Activated CD4-positive, alpha-beta T cell treated with anti-CD3 and anti-CD28 coated beads for 48 hours (primary cell): Measurements from ENCODE around the gene SEMA3G.

Experiments
- DNase-seq: peaks from one replicate; pipeline ENCODE4 v3.0.0-alpha.2; 2020

The SEMA3G gene

DNA sequence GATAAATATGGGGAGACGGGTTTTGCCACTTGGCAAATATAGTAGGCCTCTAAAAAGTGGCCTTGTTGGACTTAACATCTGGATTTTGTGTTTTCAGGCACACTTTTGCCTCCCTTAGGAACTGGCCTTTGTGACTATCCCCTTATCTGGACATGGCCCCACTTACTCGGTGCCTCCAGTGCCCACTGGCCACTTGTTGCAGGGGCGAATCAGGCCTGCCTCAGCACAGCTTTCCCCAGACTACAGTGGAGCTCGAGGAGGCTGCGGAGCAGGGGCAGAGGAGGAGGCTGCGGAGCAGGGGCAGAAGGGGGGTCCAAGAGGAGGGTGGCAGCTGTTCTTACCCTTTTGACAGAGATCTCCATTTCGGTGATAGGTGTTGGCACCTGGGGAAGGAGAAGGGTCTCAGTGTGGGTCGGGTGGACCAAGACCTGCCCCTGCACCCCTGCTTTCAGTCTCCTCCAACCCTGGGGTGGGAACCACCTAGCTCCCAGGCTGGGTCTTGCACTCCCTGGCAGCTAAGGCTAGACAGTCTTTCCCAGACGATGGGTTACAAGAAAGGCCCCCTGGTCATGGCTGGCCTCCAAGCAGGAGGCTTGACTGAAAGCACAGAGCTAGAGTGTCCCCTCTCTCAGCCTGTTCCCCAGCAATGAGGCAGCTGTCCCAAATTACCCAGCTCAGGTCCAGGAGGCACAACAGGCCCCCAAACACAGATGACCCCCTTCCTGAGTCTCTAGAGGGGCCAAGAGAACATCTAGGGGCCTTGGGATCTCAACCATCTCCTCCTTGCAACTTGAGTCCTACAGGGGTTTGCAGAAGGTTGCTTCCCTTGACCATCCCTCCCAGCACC is 6.1 kb downstream of the SEMA3G start:
- DNase-seq: no peak

DNA sequence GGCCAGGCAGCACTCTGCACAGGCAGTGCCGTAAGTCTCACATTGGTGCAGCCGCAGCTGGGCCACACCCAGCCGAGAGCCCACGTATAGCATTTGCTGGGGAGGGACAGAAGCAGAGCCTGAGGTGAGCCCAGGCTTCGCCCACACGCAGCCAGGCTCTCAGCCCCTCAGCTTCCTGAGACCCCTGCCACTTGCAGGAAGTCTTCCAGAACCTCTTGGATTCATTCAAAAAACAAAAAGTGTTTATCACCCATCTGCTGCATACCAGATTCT is 6.9 kb downstream of the SEMA3G start:
- DNase-seq: no peak

DNA sequence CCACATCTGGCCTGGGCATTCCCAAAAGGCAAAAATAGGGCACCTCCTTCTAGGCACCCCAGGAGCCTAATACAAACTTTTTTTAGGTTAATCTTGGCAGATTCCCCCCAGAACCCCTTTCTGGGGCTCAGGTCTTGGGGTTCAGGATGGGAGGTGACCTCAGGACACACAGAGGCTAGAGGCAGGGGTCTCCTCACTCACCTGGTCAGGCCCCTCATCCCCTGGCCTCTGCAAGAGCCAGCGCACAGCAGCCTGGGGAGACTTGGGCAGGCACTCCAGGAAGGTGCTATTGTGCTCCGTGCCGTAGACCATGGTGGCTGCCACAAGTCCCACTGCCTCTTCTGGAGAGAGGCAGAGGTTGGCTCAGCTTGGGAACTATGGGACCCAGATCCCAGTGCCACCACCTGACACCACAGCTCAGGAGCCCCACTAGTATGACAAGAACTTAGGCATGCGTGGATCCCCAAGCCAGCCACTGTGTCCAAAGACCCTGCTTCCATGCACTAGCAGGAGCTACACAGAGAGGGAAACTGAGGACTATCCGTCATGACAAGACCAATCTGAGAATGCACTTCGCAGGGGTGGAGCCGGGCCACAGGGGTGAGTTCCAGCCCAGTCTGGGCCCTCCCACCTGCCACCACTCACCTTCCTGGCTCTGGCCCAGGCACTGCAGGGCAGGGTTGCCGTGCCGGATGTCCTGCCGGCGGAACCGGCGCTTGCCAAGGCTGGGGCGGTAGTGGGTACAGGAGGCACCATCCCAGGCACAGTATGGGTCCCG is 7.4 kb downstream of the SEMA3G start:
- no peak for DNase-seq

DNA sequence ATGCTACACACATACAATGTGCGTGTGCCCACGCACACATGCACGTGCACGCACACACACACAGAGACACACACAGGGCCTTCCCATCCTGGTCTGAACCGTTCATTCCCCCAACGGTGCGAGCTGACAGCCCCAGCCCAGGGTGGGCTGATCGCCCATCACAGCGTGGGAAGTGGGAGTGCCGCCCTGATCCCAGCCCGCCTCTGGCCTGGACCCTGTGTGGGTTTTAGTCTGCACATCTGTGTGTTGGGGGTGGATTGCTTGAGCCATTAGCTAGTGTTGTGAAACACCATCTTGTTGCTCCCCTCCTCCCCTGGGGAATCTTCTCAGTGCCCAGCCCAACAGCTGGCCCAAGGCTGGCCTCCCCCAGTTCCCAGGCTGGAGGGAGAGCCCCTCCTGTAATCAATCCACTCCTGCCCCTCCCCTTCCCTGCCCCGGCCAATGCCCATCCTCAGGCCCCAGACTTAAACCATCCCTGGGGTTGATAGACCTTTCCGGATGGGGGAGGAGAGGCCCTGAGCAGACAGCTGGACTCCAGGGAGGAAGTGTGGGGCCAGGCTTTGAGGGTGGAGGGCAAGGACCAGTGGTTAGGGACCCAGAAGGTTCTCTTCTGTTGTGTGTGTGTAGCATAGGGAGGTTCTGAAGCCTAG is 8.3 kb downstream of the SEMA3G start:
- DNase-seq: no peak

DNA sequence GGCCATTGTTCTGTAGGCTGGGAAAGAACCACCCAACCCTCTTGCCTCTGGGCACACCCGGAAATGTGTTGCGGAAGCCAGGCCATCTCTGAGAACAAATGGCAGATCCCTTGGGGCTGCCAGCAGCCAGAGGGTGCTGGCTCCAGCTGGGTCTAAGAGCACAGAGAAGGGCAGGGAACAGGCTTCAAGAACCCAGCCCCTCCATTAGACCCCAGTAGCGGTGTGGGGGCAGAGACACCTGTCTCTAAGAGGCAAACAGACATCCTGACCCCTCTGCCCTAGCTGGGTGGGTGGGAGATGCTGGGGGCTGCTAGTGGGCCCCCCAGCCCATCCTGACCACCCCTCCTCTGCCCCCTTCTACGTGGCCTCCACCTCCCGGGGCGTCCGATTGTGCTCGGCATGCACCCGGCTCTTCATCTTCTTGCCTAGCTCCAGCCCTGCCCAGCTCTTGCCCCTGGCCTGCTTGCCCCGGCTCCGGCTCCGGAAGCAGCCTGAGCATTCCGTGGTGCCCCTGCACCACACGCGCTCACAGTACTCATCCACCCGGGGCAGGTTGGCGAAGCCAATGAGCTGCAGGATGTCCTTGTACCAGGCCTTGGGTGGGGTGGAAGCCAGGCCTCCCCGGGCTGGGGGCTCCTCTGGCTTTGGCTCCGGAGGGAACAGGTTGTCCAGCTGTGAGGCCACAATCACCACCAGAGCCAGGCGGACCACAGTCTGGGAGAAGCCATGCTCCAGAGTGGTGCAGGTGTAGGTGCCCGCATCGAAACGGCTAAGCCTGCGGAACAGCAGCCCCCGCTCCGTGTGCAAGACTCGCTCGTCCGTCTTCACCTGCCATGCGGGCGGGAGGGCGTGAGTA is 9.4 kb downstream of the SEMA3G start:
- no peak for DNase-seq

DNA sequence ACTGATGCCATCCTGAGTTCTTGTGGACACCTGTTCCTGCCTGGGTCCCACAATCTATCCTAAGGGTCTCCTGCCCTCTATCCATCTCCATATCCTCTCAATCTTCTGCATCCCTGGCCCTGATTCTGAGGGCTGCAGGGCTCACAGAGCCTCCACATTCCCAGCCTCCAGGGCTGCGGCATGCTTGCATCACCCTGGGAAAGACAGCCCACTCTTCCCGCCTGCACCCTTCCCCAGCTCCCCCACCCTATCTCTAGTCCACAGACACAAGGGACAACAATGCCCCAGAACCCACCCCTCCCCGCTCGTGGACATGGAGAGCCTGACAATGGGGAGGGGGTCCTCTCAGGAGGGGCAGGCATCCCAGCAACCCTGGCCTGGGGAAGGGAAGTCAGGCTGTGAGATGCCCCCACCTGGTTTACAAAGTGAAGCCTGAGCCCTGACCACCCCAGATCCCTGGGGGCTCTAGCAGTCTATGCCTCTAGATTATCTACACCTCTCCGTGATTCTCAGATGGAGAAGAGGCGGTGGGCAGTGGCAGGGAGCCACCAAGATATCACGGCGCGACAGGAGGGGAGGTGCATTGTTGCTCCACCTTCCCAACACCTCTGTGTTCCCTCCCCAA is 10.3 kb downstream of the SEMA3G start:
- no peak for DNase-seq

DNA sequence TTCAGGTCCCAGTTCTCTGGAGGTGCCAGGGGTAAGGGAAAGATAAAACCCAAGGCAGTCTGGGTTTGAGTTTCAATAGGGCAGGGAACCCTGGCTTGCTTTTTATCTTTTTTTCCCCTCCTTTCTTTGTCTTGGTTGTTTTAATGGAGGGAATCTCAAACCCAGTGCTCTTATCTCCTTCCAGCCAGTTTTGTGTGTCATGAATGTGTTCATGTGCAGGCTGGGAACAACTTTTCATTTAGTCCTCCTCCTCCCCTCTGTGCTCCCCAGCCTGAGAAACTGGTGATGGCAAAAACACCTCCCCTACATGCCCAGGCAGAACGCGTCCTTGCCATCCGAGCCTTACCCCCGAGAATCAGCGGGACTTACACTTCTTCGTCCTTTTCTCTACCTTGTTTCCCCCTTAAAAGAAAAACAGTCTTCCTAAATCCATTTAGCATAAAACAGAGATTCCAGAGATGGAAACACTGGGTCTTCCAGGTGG is 10.9 kb downstream of the SEMA3G start:
- DNase-seq: no peak

DNA sequence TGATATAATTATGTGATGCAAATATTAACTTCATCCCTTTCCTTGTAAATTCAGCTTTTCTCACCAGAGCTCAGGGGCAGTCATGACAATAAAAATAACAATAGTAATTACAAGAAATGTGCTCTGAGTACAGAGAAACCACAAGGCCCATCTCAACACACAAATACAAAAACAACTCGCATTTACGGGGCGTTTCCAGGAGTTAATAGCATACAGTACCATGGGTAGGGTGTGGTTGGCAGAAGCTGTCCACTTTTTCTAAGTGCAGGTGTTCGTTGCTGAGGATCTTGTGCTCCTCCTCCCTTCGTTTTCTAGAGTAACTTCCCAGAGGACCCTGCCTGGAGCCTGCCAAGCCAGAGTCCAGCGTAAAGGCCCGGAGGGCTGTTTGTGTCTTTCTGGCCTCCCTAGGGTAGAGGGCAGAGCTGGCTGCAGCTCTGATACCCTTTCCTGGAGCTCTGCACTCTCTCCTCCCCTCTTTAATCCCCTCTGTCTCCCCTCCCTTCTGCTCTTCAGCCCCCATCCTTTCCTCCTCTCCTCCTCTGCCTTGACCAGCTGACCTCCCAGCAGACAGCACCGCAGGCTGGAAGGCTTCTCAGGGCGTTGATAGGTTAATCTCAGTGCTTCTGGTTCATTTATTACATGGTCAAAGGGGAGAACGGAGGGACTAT is 11.4 kb downstream of the SEMA3G start:
- DNase-seq: no peak

DNA sequence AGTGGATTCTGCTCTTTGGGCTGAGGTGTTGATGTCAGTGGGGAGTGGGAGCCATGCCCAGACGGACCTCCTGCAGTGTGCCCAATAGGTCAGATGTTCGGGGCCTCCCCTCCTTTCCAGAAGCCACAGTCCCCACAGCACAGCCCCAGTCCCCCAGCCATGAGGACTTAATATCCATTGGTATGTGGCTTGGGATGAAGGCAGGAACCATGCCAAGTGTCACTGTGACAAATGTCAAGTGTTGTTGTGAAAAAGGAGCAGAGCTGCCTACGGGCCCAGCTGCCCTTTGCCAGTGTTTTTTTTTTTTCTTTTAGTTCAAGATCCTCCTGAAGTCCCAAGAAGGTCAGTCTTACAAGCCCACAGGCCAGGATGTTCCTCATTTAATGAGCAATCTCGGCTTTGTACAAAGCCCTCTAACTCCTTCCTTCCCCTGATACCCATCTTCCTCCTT is 12.2 kb downstream of the SEMA3G start:
- DNase-seq: no peak

DNA sequence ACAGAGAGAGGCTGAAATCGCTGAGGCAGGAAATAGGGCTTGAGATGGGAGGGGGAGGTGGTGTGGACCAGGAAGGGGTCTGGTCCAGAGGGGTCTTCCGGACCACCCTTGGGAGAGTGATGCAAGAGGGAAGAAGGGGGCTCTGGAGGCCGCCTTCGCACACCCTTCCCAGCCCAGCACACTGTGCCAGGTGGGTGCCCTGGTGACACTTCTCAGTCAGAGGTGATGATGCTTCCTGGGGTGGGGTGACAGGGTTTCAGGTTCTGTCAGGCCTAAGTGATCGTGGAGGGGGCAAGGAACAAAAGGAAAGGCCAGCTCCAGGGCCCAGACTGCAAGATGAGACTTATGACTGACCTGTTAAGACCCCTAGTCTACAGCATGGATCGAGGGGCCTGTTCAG is 12.7 kb downstream of the SEMA3G start:
- DNase-seq: no peak

DNA sequence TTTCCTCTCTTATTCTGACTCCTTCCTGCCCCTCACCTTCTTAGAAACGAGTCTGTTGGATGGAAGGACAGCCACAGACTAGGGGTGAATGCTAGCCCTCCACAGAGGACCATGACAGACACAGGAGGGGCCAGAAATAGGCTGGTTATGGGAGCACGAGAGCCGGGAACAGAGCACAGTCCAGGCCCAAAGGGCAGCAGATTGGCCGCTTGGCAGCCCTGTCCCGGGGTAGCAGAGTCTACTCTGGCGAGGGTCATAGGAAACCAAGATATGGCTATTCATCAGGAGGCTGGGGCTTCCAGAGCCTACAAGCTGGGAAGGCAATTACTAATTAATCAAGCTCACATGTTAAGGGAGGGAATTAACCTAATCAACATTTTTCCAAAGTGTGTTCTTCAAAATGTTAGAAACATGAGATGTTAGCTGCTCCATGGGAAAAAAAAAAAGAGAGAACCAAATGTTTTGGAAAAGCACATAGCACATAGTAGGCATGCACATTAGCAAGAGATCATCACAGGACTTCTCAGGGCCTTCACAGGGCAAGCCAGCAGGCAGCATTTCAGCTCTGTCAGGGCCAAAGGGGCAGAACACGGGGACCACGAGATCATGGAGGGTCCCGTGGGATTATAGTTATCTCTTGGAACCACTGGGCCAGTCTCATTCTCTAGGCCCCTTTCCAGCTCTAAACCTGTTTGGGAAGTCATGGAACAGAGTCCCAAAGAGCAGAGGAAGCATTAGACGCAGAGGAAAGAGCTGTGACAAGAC is 13.3 kb downstream of the SEMA3G start:
- DNase-seq: no peak

DNA sequence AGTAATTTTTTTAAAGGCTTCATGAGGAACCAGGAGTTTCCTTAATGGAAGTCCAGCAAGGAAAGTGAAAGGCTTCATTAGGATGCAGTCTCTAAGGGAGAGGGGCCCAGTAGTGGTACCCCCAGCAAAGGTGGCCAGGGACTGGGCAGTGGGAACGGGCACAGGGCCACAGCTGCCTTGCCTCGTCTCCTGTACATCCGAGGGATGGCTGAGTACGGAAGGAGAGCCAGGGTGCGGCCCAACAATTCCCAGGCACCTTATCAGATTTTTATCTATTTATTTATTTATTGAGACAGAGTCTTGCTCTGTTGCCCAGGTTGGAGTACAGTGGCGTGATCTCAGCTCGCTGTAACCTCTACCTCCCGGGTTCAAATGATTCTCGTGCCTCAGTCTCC is 14.5 kb downstream of the SEMA3G start:
- DNase-seq: no peak

DNA sequence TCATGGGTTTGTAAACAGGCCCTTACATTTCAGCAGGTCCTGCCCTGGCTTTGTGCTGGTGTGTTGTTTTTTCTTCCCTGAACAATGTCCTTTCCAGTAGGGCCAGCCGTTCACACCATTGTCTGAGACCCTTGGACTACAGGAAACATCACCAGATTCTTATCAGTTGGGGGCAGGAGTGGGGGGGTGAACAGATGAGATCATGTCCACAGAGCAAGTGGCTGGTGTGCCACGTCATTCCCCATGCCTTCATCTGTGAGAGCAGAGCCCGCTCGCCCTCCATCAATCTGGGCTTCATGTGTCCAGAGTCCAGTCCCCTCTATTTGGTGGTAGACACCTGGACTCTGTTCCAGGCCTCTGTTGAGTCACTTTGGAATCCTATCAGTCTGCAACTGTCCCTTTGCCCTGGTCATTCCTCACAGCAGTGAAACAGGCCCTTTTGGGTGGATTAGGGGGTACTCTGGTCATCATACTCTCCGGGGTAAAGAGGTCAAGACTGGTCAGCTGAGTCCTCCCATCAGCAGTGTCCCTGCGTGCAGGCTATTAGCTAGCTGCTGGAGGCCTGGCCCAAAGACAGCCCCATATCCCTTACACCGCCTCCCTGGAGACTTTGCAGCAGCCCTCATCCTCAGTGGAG is 15.0 kb downstream of the SEMA3G start:
- no peak for DNase-seq

DNA sequence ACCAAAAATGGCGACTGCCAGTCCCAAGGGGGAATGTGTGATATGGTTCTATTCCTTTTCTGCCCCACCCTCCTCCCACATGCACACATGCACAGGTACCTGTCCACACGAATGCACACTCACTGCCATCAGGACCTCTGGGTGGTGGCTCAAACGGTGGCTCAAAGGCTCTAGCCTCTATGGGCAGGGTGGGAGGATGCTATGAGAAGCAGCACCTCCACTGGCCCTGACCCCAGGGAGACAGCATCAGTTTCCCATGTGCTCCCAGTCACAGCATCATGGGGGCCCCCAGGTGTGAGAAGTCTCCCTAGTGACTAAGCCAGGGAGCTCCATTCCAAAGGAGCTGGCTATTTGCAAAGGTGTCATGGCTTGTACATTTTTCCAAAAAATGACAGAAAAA is 15.9 kb downstream of the SEMA3G start:
- no peak for DNase-seq

DNA sequence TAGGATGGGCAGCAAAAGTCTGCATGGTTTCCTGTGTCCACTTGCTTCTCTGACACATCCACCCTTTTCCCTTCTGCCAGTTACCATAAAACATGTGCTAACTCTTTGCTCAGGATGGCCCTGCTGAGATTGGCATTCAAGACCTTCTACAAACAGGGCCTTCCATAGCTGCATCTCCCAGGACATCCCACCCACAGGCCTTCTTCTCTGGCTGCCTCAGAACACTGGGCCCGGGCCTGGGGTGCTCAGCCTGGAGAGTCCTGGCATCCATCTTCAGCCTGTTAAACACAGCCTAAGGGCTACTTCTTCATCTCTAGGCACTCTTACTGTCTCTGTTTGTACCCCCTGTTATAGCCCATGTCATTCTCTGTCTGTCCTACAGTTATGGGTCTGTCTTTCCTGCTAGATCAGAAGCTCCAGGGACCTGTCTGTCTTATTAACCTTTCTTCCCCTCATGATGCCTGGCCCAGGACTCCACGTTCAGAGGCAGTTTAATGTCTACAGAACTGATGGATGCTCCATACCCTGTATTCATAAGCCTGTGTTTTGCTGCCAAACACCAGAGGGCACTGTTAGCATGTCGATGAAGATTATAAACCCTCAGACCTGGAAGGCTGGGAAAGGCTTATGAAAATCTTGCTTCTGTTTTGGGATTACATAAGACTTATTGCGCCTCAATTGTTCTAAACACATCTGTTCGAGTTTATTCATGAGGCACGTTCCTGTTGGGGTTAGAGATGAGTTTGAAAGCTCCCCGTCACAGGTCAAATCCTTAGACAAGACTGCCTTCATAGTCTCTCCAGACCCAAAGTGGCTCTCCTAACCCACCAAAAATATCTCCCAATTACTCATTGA is 16.5 kb downstream of the SEMA3G start:
- DNase-seq: peak; percentile 36

DNA sequence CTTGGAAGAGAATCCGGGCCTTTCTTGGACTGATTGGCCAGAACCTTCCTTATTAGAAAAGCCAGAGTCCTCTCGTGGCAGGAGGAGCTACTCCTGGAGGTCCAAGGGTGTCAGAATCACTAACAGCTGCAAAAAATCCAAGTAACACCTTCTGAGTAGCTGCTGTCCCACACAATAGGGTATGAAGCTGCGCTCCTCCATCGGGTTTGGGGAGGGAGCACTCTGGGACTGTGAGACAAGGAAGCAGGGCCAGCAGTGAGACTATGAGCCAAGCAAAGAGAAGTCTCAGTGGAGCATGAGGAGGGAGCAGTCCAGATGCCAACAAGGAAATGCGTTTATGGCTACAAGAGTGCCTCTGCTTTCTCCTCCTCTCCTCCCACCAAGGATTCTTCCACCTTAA is 21.7 kb downstream of the SEMA3G start:
- no peak for DNase-seq

DNA sequence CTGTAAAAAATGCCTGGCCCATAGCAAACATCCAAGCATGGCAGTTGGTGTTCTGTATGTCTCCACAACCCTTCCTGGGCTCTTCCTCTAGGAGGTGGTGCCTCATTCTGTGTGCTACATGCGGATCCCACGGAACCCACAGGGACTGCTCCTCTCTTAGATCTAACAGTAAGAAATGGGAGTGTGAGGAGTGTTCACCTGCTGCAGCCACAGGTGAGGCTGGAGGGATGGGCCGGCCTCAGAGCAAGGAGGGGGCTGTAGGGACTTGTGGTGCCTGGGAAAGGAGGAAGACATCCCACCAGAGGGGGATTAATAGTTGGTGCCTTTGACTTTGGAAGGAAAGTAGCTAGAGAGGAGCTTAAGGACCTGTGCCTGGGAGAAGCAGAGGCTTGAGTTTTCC is 22.2 kb downstream of the SEMA3G start:
- no peak for DNase-seq

DNA sequence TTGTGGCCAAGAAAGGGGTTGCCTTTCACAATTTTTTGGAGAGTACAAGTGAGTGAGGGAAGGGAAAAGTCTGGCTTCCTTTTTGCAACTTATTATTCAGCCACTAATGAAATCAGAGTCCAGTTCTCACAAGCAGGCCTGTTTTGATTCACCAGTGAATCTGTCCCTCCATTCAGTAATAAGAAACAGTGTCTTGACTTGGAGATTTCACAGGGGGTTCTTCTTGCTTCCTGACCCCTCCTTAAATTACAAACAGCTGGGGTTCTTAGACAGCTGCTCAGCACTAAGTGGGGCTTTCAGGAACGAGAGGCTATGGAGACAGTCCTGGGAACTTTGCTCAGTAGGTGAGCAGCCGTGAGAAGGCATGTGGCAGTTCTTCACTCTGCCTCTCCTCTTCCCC is 24.5 kb downstream of the SEMA3G start:
- DNase-seq: no peak

DNA sequence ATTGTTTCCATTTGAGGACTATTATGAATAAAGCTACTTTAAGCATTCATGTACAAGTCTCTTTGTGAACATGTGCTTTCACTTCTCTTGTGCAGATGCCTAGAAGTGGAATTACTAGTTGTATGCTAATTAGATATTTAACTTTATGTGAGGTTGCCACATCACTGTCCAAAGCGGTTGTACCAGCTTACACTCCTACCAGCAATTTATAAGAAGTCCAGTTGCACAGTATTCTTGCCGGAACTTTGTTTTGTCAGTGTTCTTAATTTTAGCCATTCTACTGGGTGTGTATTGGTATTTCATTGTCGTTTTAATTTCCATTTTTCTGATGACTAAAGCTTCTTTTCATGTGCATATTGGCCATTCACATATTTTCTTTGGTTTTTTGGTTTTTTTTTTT is 29.1 kb downstream of the SEMA3G start:
- DNase-seq: no peak

DNA sequence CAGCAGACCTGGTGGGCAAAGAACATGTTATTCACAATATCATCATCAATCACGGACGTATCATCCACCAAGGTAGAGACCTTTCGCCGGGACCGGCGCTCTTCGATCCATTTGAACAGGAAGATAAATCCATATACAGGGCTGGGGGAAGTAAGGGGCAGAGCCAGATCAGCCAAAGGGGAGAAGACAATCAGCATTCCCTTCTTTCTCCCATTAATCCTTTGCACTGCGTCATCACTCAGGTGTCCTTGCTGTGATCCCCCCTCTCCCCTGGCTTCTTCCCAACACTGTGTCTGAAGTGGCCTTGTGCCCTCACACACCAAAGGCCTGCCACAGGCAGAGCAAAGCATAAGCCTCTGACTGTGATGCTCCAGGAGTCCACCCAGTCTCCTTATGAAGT is 36.4 kb downstream of the SEMA3G start:
- DNase-seq: no peak
